ENCODE measurements around the gene MMP28. TPM values are rescaled to one million over a fixed set of nuclear protein-coding genes. Genes with fewer than 3 reads are reported as not detected.

The MMP28 gene
- total and polyA plus RNA-seq, 4 donors = 30.5 to 72.6 (median 44.3) TPM

- no peaks in the 10 kb centered on the region for H3K36me3 ChIP-seq (ENCODE audit: control insufficient read depth in 4 of 4, insufficient read depth in 4 of 4, low read length in 4 of 4)
- no peak for TF ChIP-seq CTCF (IDR thresholded peaks at IDR 0.05; ENCODE audit: control extremely low read depth, extremely low read depth)
- H3K9ac ChIP-seq (ENCODE audit: insufficient read depth in 1 of 2, low read length in 2 of 2) = no peak overlapping the region
- H3K27ac ChIP-seq (ENCODE audit: low read depth in 1 of 2, low read length in 1 of 2) = no peak overlapping the region
- no peak overlapping the region for H3K4me3 ChIP-seq
- DNase-seq (no peak), ATAC-seq (ENCODE audit: insufficient read depth, low FRiP score) (no peak)
- H3K27me3 ChIP-seq (ENCODE audit: control insufficient read depth in 3 of 3, insufficient read depth in 3 of 3, low read length in 2 of 3) = peaks cover 0 to 14% (median 11%) of the 10 kb centered on the region in 3 donors
- WGBS, 2 donors = 92 to 93% methylated on average over 5 of the region's 5 CpGs
- H3K4me1 ChIP-seq (ENCODE audit: control insufficient read depth in 5 of 5, insufficient read depth in 5 of 5, low read length in 5 of 5) = peaks cover 0 to 8% (median 4%) of the 10 kb centered on the region in 5 donors
- H3K9me3 ChIP-seq (ENCODE audit: control insufficient read depth in 4 of 4, insufficient read depth in 3 of 4, low read length in 3 of 4) = peaks cover 0 to 4% (median 0%) of the 10 kb centered on the region in 4 donors
Observed at GRCh38 chr17:35736236-35736635, 59.2 kb downstream of the MMP28 start.

GRCh38 chr17:35735036-35735805, 60.2 kb downstream of the MMP28 start:
- H3K27me3 ChIP-seq (ENCODE audit: control insufficient read depth in 3 of 3, insufficient read depth in 3 of 3, low read length in 2 of 3) = peaks cover 0 to 5% (median 3%) of the 10 kb centered on the region in 3 donors
- 85 to 92% methylated on average over 28 to 29 of the region's 29 CpGs for WGBS, 2 donors
- peaks cover 0 to 11% (median 4%) of the 10 kb centered on the region in 5 donors for H3K4me1 ChIP-seq (ENCODE audit: control insufficient read depth in 5 of 5, insufficient read depth in 5 of 5, low read length in 5 of 5)
- H3K36me3 ChIP-seq (ENCODE audit: control insufficient read depth in 4 of 4, insufficient read depth in 4 of 4, low read length in 4 of 4) = no peaks in the 10 kb centered on the region
- no peak overlapping the region for H3K27ac ChIP-seq (ENCODE audit: low read depth in 1 of 2, low read length in 1 of 2)
- ATAC-seq (ENCODE audit: insufficient read depth, low FRiP score) = no peak
- no peaks in the 10 kb centered on the region for H3K9me3 ChIP-seq (ENCODE audit: control insufficient read depth in 4 of 4, insufficient read depth in 3 of 4, low read length in 3 of 4)
- H3K4me3 ChIP-seq = no peak overlapping the region
- no peak for TF ChIP-seq CTCF (IDR thresholded peaks at IDR 0.05; ENCODE audit: control extremely low read depth, extremely low read depth)
- H3K9ac ChIP-seq (ENCODE audit: insufficient read depth in 1 of 2, low read length in 2 of 2) = no peak overlapping the region
- no peak for DNase-seq

GRCh38 chr17:35734396-35734795, 61.0 kb downstream of the MMP28 start:
- Histone ChIP-seq H3K27me3 (ENCODE audit: control insufficient read depth in 3 of 3, insufficient read depth in 3 of 3, low read length in 2 of 3) (peaks cover 0 to under 1% (median 0%) of the 10 kb centered on the region in 3 donors), H3K4me1 (ENCODE audit: control insufficient read depth in 5 of 5, insufficient read depth in 5 of 5, low read length in 5 of 5) (peaks cover 0 to 11% (median 4%) of the 10 kb centered on the region in 5 donors), H3K9me3 (ENCODE audit: control insufficient read depth in 4 of 4, insufficient read depth in 3 of 4, low read length in 3 of 4) (no peaks in the 10 kb centered on the region), H3K9ac (ENCODE audit: insufficient read depth in 1 of 2, low read length in 2 of 2) (no peak overlapping the region), H3K36me3 (ENCODE audit: control insufficient read depth in 4 of 4, insufficient read depth in 4 of 4, low read length in 4 of 4) (no peaks in the 10 kb centered on the region), H3K27ac (ENCODE audit: low read depth in 1 of 2, low read length in 1 of 2) (no peak overlapping the region), H3K4me3 (no peak overlapping the region)
- no peak for ATAC-seq (ENCODE audit: insufficient read depth, low FRiP score)
- DNase-seq = no peak
- no peak for TF ChIP-seq CTCF (IDR thresholded peaks at IDR 0.05; ENCODE audit: control extremely low read depth, extremely low read depth)
- WGBS, 2 donors = 90 to 94% methylated on average over 7 of the region's 7 CpGs
